ENCODE measurements around the gene WDR37.
"Not testable (repeated sequence)": the region's sequence is repeated elsewhere in the genome, so short reads cannot be mapped to it uniquely, and the experiment has no call there.

Gene WDR37

GRCh38 chr10:1038769-1039168 lies 17.4 kb upstream of the WDR37 start:
- H3K36me3 ChIP-seq (ENCODE audit: control insufficient read depth, insufficient read depth, low read length): peaks cover 18% of the 10 kb centered on the region
- not testable (repeated sequence) for H3K9me3 ChIP-seq (ENCODE audit: control insufficient read depth, low read length)

GRCh38 chr10:1040133-1040532 lies 16.1 kb upstream of the WDR37 start:
- H3K4me1 ChIP-seq (ENCODE audit: control insufficient read depth, insufficient read depth, low read length): no peaks in the 10 kb centered on the region
- H3K27ac ChIP-seq (ENCODE audit: insufficient read depth, low read depth, low read length, poor library complexity, severe bottlenecking): no peak overlapping the region
- H3K4me3 ChIP-seq (ENCODE audit: insufficient read depth, low read depth, low read length): no peak overlapping the region
- H3K36me3 ChIP-seq (ENCODE audit: control insufficient read depth, insufficient read depth, low read length): peaks cover 20% of the 10 kb centered on the region
- 91 to 93% methylated on average over 3 of the region's 3 CpGs for WGBS, 2 experiments
- no peaks in the 10 kb centered on the region for H3K27me3 ChIP-seq (ENCODE audit: control insufficient read depth, insufficient read depth, low read length, poor library complexity, severe bottlenecking)
- no peaks in the 10 kb centered on the region for H3K9me3 ChIP-seq (ENCODE audit: control insufficient read depth, low read length)

More at GRCh38 chr10:1038769-1039168, 17.4 kb upstream of the WDR37 start:
- H3K4me1 ChIP-seq (ENCODE audit: control insufficient read depth, insufficient read depth, low read length); H3K27ac ChIP-seq (ENCODE audit: insufficient read depth, low read depth, low read length, poor library complexity, severe bottlenecking); H3K4me3 ChIP-seq (ENCODE audit: insufficient read depth, low read depth, low read length); H3K27me3 ChIP-seq (ENCODE audit: control insufficient read depth, insufficient read depth, low read length, poor library complexity, severe bottlenecking): not testable (repeated sequence)
- WGBS, 2 experiments: 93% methylated on average over 11 of the region's 20 CpGs

GRCh38 chr10:1041514-1041913 lies 14.7 kb upstream of the WDR37 start:
- H3K4me1 ChIP-seq (ENCODE audit: control insufficient read depth, insufficient read depth, low read length): no peaks in the 10 kb centered on the region
- H3K36me3 ChIP-seq (ENCODE audit: control insufficient read depth, insufficient read depth, low read length): peaks cover 20% of the 10 kb centered on the region
- H3K27me3 ChIP-seq (ENCODE audit: control insufficient read depth, insufficient read depth, low read length, poor library complexity, severe bottlenecking): no peaks in the 10 kb centered on the region
- no peak overlapping the region for H3K4me3 ChIP-seq (ENCODE audit: insufficient read depth, low read depth, low read length)
- no peak overlapping the region for H3K27ac ChIP-seq (ENCODE audit: insufficient read depth, low read depth, low read length, poor library complexity, severe bottlenecking)
- 97% methylated on average over 6 to 8 of the region's 9 CpGs for WGBS, 2 experiments
- H3K9me3 ChIP-seq (ENCODE audit: control insufficient read depth, low read length): no peaks in the 10 kb centered on the region

- WGBS, 2 experiments: 95% methylated on average over 12 of the region's 12 CpGs
- Histone ChIP-seq H3K27me3 (ENCODE audit: control insufficient read depth, insufficient read depth, low read length, poor library complexity, severe bottlenecking) (no peaks in the 10 kb centered on the region), H3K27ac (ENCODE audit: insufficient read depth, low read depth, low read length, poor library complexity, severe bottlenecking) (no peak overlapping the region), H3K4me1 (ENCODE audit: control insufficient read depth, insufficient read depth, low read length) (no peaks in the 10 kb centered on the region), H3K4me3 (ENCODE audit: insufficient read depth, low read depth, low read length) (no peak overlapping the region), H3K9me3 (ENCODE audit: control insufficient read depth, low read length) (no peaks in the 10 kb centered on the region), H3K36me3 (ENCODE audit: control insufficient read depth, insufficient read depth, low read length) (peaks cover 20% of the 10 kb centered on the region)
These were observed 12.6 kb upstream of the WDR37 start for GRCh38 chr10:1043532-1043995.

GRCh38 chr10:1044146-1044545 lies 12.0 kb upstream of the WDR37 start:
- Histone ChIP-seq H3K4me3 (ENCODE audit: insufficient read depth, low read depth, low read length) (no peak overlapping the region), H3K27ac (ENCODE audit: insufficient read depth, low read depth, low read length, poor library complexity, severe bottlenecking) (no peak overlapping the region), H3K9me3 (ENCODE audit: control insufficient read depth, low read length) (no peaks in the 10 kb centered on the region), H3K27me3 (ENCODE audit: control insufficient read depth, insufficient read depth, low read length, poor library complexity, severe bottlenecking) (no peaks in the 10 kb centered on the region), H3K36me3 (ENCODE audit: control insufficient read depth, insufficient read depth, low read length) (peaks cover 20% of the 10 kb centered on the region), H3K4me1 (ENCODE audit: control insufficient read depth, insufficient read depth, low read length) (no peaks in the 10 kb centered on the region)
- WGBS, 2 experiments: 91 to 92% methylated on average over 4 of the region's 4 CpGs

- Histone ChIP-seq H3K36me3 (ENCODE audit: control insufficient read depth, insufficient read depth, low read length) (peaks cover 19% of the 10 kb centered on the region), H3K4me1 (ENCODE audit: control insufficient read depth, insufficient read depth, low read length) (no peaks in the 10 kb centered on the region), H3K27ac (ENCODE audit: insufficient read depth, low read depth, low read length, poor library complexity, severe bottlenecking) (no peak overlapping the region), H3K27me3 (ENCODE audit: control insufficient read depth, insufficient read depth, low read length, poor library complexity, severe bottlenecking) (no peaks in the 10 kb centered on the region), H3K9me3 (ENCODE audit: control insufficient read depth, low read length) (no peaks in the 10 kb centered on the region), H3K4me3 (ENCODE audit: insufficient read depth, low read depth, low read length) (no peak overlapping the region)
- 92 to 94% methylated on average over 4 of the region's 4 CpGs for WGBS, 2 experiments
These were observed 11.2 kb upstream of the WDR37 start for GRCh38 chr10:1044964-1045363.

- Histone ChIP-seq H3K36me3 (ENCODE audit: control insufficient read depth, insufficient read depth, low read length) (peaks cover 15% of the 10 kb centered on the region), H3K4me1 (ENCODE audit: control insufficient read depth, insufficient read depth, low read length) (no peaks in the 10 kb centered on the region), H3K4me3 (ENCODE audit: insufficient read depth, low read depth, low read length) (no peak overlapping the region), H3K9me3 (ENCODE audit: control insufficient read depth, low read length) (no peaks in the 10 kb centered on the region), H3K27ac (ENCODE audit: insufficient read depth, low read depth, low read length, poor library complexity, severe bottlenecking) (no peak overlapping the region), H3K27me3 (ENCODE audit: control insufficient read depth, insufficient read depth, low read length, poor library complexity, severe bottlenecking) (no peaks in the 10 kb centered on the region)
- WGBS, 2 experiments: 84 to 85% methylated on average over 6 of the region's 6 CpGs
These were observed 10.8 kb upstream of the WDR37 start for GRCh38 chr10:1045415-1045814.

GRCh38 chr10:1047937-1048336 lies 8.2 kb upstream of the WDR37 start:
- WGBS, 2 experiments: 6 to 8% methylated on average over 15 of the region's 15 CpGs
- Histone ChIP-seq H3K9me3 (ENCODE audit: control insufficient read depth, low read length) (no peaks in the 10 kb centered on the region), H3K4me3 (ENCODE audit: insufficient read depth, low read depth, low read length) (peak overlapping the region; percentile 95), H3K4me1 (ENCODE audit: control insufficient read depth, insufficient read depth, low read length) (peaks cover 5% of the 10 kb centered on the region), H3K27me3 (ENCODE audit: control insufficient read depth, insufficient read depth, low read length, poor library complexity, severe bottlenecking) (no peaks in the 10 kb centered on the region), H3K27ac (ENCODE audit: insufficient read depth, low read depth, low read length, poor library complexity, severe bottlenecking) (no peak overlapping the region), H3K36me3 (ENCODE audit: control insufficient read depth, insufficient read depth, low read length) (peaks cover 4% of the 10 kb centered on the region)

GRCh38 chr10:1048349-1048731 lies 7.8 kb upstream of the WDR37 start:
- Histone ChIP-seq H3K27ac (ENCODE audit: insufficient read depth, low read depth, low read length, poor library complexity, severe bottlenecking) (peak overlapping the region; percentile 99), H3K9me3 (ENCODE audit: control insufficient read depth, low read length) (no peaks in the 10 kb centered on the region), H3K4me3 (ENCODE audit: insufficient read depth, low read depth, low read length) (peak overlapping the region; percentile 95), H3K27me3 (ENCODE audit: control insufficient read depth, insufficient read depth, low read length, poor library complexity, severe bottlenecking) (no peaks in the 10 kb centered on the region), H3K36me3 (ENCODE audit: control insufficient read depth, insufficient read depth, low read length) (peaks cover 4% of the 10 kb centered on the region), H3K4me1 (ENCODE audit: control insufficient read depth, insufficient read depth, low read length) (peaks cover 5% of the 10 kb centered on the region)
- 0% methylated on average over 37 of the region's 37 CpGs for WGBS, 2 experiments

- Histone ChIP-seq H3K27ac (ENCODE audit: insufficient read depth, low read depth, low read length, poor library complexity, severe bottlenecking) (peak within 1 kb of the TSS; percentile 99), H3K4me3 (ENCODE audit: insufficient read depth, low read depth, low read length) (peak within 1 kb of the TSS; percentile 95), H3K36me3 (ENCODE audit: control insufficient read depth, insufficient read depth, low read length) (peaks cover 1% of the 10 kb centered on the region), H3K27me3 (ENCODE audit: control insufficient read depth, insufficient read depth, low read length, poor library complexity, severe bottlenecking) (no peaks in the 10 kb centered on the region), H3K4me1 (ENCODE audit: control insufficient read depth, insufficient read depth, low read length) (peaks cover 5% of the 10 kb centered on the region), H3K9me3 (ENCODE audit: control insufficient read depth, low read length) (no peaks in the 10 kb centered on the region)
- WGBS, 2 experiments: 0% methylated on average over 83 of the region's 83 CpGs
These were observed 7.3 kb upstream of the WDR37 start, which contains the start of gene IDI1 for GRCh38 chr10:1048732-1049424. TSS of gene IDI1 (minus strand) at chr10:1049119. CDS start at chr10:1049003, 116 bp downstream.
